ENCODE results near the gene SMKR1. TPM values are rescaled to one million over a fixed set of nuclear protein-coding genes. Genes with fewer than 3 reads are reported as not detected.

SMKR1 gene
- not detected for total RNA-seq

GRCh38 chr7:129501760-129502707, at the start of gene SMKR1:
TSS of gene SMKR1 (plus strand) at chr7:129502531. CDS start at chr7:129502825, 294 bp downstream.
- WGBS, result 18% methylated on average over 36 of the region's 89 CpGs
- Histone ChIP-seq H3K4me1 (peaks cover 12% of the 10 kb centered on the region), H3K27ac (no peak within 1 kb of the TSS), H3K9me3 (no peaks in the 10 kb centered on the region), H3K36me3 (no peaks in the 10 kb centered on the region), H3K27me3 (no peaks in the 10 kb centered on the region), H3K4me3 (peak within 1 kb of the TSS; percentile 75)
- no peak for TF ChIP-seq POLR2AphosphoS5 (IDR thresholded peaks at IDR 0.05)
- no peak for TF ChIP-seq EP300 (IDR thresholded peaks at IDR 0.05)
- DNase-seq (ENCODE audit: low spot score in 2 of 2), result peak; percentile 82 to 83

- WGBS, result 85% methylated on average over 2 of the region's 2 CpGs
- H3K9me3 ChIP-seq, result no peaks in the 10 kb centered on the region
- peak in 1 of 2 donors; percentile 2 for DNase-seq (ENCODE audit: low spot score in 2 of 2)
- no peaks in the 10 kb centered on the region for H3K36me3 ChIP-seq
- no peaks in the 10 kb centered on the region for H3K4me1 ChIP-seq
- H3K4me3 ChIP-seq, result no peak overlapping the region
- TF ChIP-seq, protein P1, sequence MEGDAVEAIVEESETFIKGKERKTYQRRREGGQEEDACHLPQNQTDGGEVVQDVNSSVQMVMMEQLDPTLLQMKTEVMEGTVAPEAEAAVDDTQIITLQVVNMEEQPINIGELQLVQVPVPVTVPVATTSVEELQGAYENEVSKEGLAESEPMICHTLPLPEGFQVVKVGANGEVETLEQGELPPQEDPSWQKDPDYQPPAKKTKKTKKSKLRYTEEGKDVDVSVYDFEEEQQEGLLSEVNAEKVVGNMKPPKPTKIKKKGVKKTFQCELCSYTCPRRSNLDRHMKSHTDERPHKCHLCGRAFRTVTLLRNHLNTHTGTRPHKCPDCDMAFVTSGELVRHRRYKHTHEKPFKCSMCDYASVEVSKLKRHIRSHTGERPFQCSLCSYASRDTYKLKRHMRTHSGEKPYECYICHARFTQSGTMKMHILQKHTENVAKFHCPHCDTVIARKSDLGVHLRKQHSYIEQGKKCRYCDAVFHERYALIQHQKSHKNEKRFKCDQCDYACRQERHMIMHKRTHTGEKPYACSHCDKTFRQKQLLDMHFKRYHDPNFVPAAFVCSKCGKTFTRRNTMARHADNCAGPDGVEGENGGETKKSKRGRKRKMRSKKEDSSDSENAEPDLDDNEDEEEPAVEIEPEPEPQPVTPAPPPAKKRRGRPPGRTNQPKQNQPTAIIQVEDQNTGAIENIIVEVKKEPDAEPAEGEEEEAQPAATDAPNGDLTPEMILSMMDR (IDR thresholded peaks at IDR 0.05), result no peak
- no peak for TF ChIP-seq EP300 (IDR thresholded peaks at IDR 0.05)
- no peak for TF ChIP-seq POLR2A (IDR thresholded peaks at IDR 0.05)
- TF ChIP-seq POLR2AphosphoS5 (IDR thresholded peaks at IDR 0.05), result no peak
- no peaks in the 10 kb centered on the region for H3K27me3 ChIP-seq
- no peak overlapping the region for H3K27ac ChIP-seq
Measured at GRCh38 chr7:129452589-129453231, 49.6 kb upstream of the SMKR1 start.

DNA sequence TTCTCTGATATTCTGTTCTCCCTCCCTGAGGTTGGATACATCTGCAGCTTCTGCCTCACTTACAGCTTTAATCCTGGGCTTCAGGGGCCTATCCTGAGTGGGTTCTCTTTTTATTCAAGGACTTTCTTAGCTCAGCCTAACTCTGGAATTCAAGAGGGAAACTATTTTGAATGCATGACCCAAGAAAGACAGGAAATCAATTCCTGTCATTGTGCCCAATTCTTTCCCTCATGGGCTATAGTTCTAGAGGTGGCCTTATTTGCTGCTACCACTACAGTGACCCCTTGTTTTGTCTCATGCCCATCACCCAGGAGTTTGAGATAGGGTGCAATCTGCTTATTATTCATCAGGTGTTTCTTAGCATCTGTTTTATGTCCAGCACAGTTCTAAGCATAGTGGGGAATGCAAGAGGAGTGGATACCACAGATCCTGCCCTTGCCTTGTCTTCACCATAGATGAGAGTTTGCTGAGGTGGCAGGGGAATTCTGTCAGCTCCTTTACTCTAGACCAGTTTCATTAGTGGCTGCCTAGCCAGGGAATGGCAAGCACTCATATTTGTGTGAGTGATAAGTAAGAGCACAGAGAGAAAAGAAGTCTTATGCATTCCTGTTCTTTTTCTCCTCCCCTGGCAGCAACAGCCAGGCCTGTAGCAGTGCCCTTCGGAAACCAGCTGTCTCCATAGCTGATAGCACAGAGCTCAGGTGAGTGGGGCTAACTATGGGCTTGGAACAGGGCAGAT, 48.7 kb upstream of the SMKR1 start:
- 90% methylated on average over 1 of the region's 1 CpG for WGBS
- Histone ChIP-seq H3K27ac (no peak overlapping the region), H3K36me3 (no peaks in the 10 kb centered on the region), H3K9me3 (no peaks in the 10 kb centered on the region), H3K4me3 (no peak overlapping the region), H3K4me1 (no peaks in the 10 kb centered on the region), H3K27me3 (no peaks in the 10 kb centered on the region)
- TF ChIP-seq EP300 (IDR thresholded peaks at IDR 0.05), result no peak
- TF ChIP-seq POLR2A (IDR thresholded peaks at IDR 0.05), result no peak
- TF ChIP-seq POLR2AphosphoS5 (IDR thresholded peaks at IDR 0.05), result no peak
- TF ChIP-seq, protein P1 (IDR thresholded peaks at IDR 0.05), result no peak
- DNase-seq (ENCODE audit: low spot score in 2 of 2), result peak in 1 of 2 donors; percentile 26

DNA sequence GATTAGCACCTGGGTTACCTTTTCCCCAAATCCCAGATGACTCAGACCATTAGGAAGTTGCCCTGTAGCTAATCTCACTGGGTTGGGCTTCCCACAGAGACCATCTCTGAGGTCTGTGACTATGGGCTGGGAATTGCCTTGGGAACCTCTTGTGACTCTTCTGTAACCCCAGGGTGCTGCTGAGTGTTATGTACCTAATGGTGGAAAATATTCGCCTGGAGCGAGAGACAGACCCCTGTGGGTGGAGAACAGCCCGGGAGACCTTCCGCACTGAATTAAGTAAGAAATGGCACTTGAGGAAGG, 48.1 kb upstream of the SMKR1 start:
- DNase-seq (ENCODE audit: low spot score in 2 of 2), result no peak
- no peak for TF ChIP-seq EP300 (IDR thresholded peaks at IDR 0.05)
- no peak for TF ChIP-seq POLR2AphosphoS5 (IDR thresholded peaks at IDR 0.05)
- TF ChIP-seq, protein P1 (IDR thresholded peaks at IDR 0.05), result no peak
- no peak for TF ChIP-seq POLR2A (IDR thresholded peaks at IDR 0.05)
- no peak overlapping the region for H3K27ac ChIP-seq
- no peak overlapping the region for H3K4me3 ChIP-seq
- H3K9me3 ChIP-seq, result no peaks in the 10 kb centered on the region
- 90% methylated on average over 4 of the region's 4 CpGs for WGBS
- no peaks in the 10 kb centered on the region for H3K36me3 ChIP-seq
- no peaks in the 10 kb centered on the region for H3K4me1 ChIP-seq
- H3K27me3 ChIP-seq, result no peaks in the 10 kb centered on the region

- TF ChIP-seq POLR2AphosphoS5 (IDR thresholded peaks at IDR 0.05) (no peak), EP300 (IDR thresholded peaks at IDR 0.05) (no peak), POLR2A (IDR thresholded peaks at IDR 0.05) (no peak)
- TF ChIP-seq, protein P1 (IDR thresholded peaks at IDR 0.05), result no peak
- Histone ChIP-seq H3K4me1 (no peaks in the 10 kb centered on the region), H3K27me3 (no peaks in the 10 kb centered on the region), H3K27ac (no peak overlapping the region), H3K9me3 (no peaks in the 10 kb centered on the region), H3K36me3 (no peaks in the 10 kb centered on the region), H3K4me3 (no peak overlapping the region)
- peak in 1 of 2 donors; percentile 67 for DNase-seq (ENCODE audit: low spot score in 2 of 2)
- WGBS, result 92% methylated on average over 10 of the region's 10 CpGs
Measured at GRCh38 chr7:129456421-129456820, 45.9 kb upstream of the SMKR1 start.

All from suprapubic skin (tissue), 4 donors.